T-helper 1 cell (primary cell): ENCODE results near the gene TRIM2.

Experiments used
- DNase-seq, 5 donors: peaks; one replicate each; pipeline ENCODE4 v3.0.0-alpha.2; 2012 to 2020

Gene TRIM2

DNA sequence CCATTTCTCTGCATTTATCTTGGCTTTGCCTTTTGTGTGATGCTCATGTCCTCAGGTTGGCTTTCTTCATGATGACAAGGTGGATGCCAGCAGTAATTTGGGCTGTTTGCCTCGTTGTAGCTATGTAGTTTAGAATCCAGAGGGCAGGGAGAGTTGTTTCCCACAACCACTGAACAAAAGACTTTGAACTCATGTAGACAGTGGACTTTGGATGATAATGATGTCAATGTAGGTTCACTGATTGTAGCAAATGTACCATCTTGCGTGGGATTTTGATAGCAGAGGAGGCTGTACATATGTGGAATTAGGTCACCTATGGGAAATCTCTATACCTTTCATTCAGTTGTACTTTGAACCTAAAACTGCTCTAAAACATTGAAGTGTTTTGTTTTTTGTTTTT is 181.5 kb downstream of the TRIM2 start:
- no peak for DNase-seq

DNA sequence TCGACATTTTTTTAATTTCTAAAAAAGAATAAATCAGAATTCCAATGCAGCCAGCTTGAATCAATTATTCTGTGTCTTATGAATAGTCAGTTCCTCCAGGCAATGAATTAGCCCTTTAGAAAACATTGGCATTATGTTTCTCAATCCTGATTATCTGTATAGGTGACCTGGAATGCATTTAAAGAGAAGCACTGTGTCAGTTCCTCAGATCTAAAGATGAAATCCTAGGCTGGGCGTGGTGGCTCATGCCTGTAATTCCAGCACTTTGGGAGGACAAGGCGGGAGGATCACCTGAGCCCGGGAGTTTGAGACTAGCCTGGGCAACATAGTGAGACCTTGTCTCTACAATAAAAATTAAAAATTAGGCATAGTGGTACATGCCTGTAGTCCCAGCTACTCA is 183.7 kb downstream of the TRIM2 start:
- DNase-seq, result no peak
